Measurements from ENCODE around the gene NPLOC4.

NPLOC4 gene

GRCh38 chr17:81684442-81684911, 47.6 kb upstream of the NPLOC4 start:
- peaks cover 58% of the 10 kb centered on the region for H4K20me1 ChIP-seq (ENCODE audit: insufficient read depth, low read length)
- peaks cover 46% of the 10 kb centered on the region for H3K4me1 ChIP-seq (ENCODE audit: insufficient read depth, low read length)
- peak overlapping the region; percentile 97 for H3K9ac ChIP-seq (ENCODE audit: low read depth, low read length)
- peak overlapping the region; percentile 67 for H2AFZ ChIP-seq (ENCODE audit: low read depth, low read length)
- DNase-seq (no peak), ATAC-seq (ENCODE audit: insufficient read depth, low read depth) (no peak)
- H3K4me2 ChIP-seq (ENCODE audit: insufficient read depth, low read length), result peak overlapping the region; percentile 88
- H3K27ac ChIP-seq (ENCODE audit: low read length), result peak overlapping the region; percentile 79
- H3K36me3 ChIP-seq (ENCODE audit: insufficient read depth, low read length), result peaks cover 67% of the 10 kb centered on the region
- H3K9me3 ChIP-seq (ENCODE audit: insufficient read depth, low read length, severe bottlenecking), result no peaks in the 10 kb centered on the region
- no peak for TF ChIP-seq CTCF (IDR thresholded peaks at IDR 0.05; ENCODE audit: borderline replicate concordance, extremely low read depth, low read length, poor library complexity, severe bottlenecking)
- no peak for TF ChIP-seq EZH2 (IDR thresholded peaks at IDR 0.05; ENCODE audit: borderline replicate concordance, low read depth, low read length, severe bottlenecking)
- H3K27me3 ChIP-seq (ENCODE audit: insufficient read depth, low read length, poor library complexity), result no peaks in the 10 kb centered on the region
- H3K79me2 ChIP-seq (ENCODE audit: insufficient read depth, low read length), result peaks cover 87% of the 10 kb centered on the region
- H3K4me3 ChIP-seq (ENCODE audit: low read depth in 1 of 2, low read length in 2 of 2), result peak overlapping the region; percentile 83 to 95; a peak in 3 of 4 replicates

GRCh38 chr17:81683584-81684441, 46.9 kb upstream of the NPLOC4 start, which contains the start of the genes ARL16 and HGS:
Gene ARL16, minus strand, starts transcription at chr17:81683797. Its CDS starts 44 bp downstream, at chr17:81683753.
Gene HGS, plus strand, starts transcription at chr17:81684011. Its CDS starts 56 bp downstream, at chr17:81684067.
- ATAC-seq (ENCODE audit: insufficient read depth, low read depth) (peak; percentile 96), DNase-seq (peak; percentile 99)
- H3K9ac ChIP-seq (ENCODE audit: low read depth, low read length), result peak within 1 kb of the TSS; percentile 97
- H3K9me3 ChIP-seq (ENCODE audit: insufficient read depth, low read length, severe bottlenecking), result no peaks in the 10 kb centered on the region
- H3K27me3 ChIP-seq (ENCODE audit: insufficient read depth, low read length, poor library complexity), result no peaks in the 10 kb centered on the region
- H3K4me3 ChIP-seq (ENCODE audit: low read depth in 1 of 2, low read length in 2 of 2), result peak within 1 kb of the TSS; percentile 83 to 95
- peak within 1 kb of the TSS; percentile 90 for H2AFZ ChIP-seq (ENCODE audit: low read depth, low read length)
- peak within 1 kb of the TSS; percentile 86 for H3K27ac ChIP-seq (ENCODE audit: low read length)
- peaks cover 51% of the 10 kb centered on the region for H4K20me1 ChIP-seq (ENCODE audit: insufficient read depth, low read length)
- H3K4me2 ChIP-seq (ENCODE audit: insufficient read depth, low read length), result peak within 1 kb of the TSS; percentile 88
- TF ChIP-seq EZH2 (IDR thresholded peaks at IDR 0.05; ENCODE audit: borderline replicate concordance, low read depth, low read length, severe bottlenecking), result no peak
- TF ChIP-seq CTCF (IDR thresholded peaks at IDR 0.05; ENCODE audit: borderline replicate concordance, extremely low read depth, low read length, poor library complexity, severe bottlenecking), result peak; percentile 10
- peaks cover 81% of the 10 kb centered on the region for H3K79me2 ChIP-seq (ENCODE audit: insufficient read depth, low read length)
- peaks cover 60% of the 10 kb centered on the region for H3K36me3 ChIP-seq (ENCODE audit: insufficient read depth, low read length)
- H3K4me1 ChIP-seq (ENCODE audit: insufficient read depth, low read length), result peaks cover 46% of the 10 kb centered on the region

- peaks cover 45% of the 10 kb centered on the region for H4K20me1 ChIP-seq (ENCODE audit: insufficient read depth, low read length)
- ATAC-seq (ENCODE audit: insufficient read depth, low read depth) (peak; percentile 13), DNase-seq (no peak)
- H3K4me1 ChIP-seq (ENCODE audit: insufficient read depth, low read length), result peaks cover 46% of the 10 kb centered on the region
- H3K9ac ChIP-seq (ENCODE audit: low read depth, low read length), result peak overlapping the region; percentile 97
- peak overlapping the region; percentile 79 for H3K4me2 ChIP-seq (ENCODE audit: insufficient read depth, low read length)
- peak overlapping the region; percentile 86 for H3K27ac ChIP-seq (ENCODE audit: low read length)
- peaks cover 54% of the 10 kb centered on the region for H3K36me3 ChIP-seq (ENCODE audit: insufficient read depth, low read length)
- TF ChIP-seq CTCF (IDR thresholded peaks at IDR 0.05; ENCODE audit: borderline replicate concordance, extremely low read depth, low read length, poor library complexity, severe bottlenecking), result no peak
- TF ChIP-seq EZH2 (IDR thresholded peaks at IDR 0.05; ENCODE audit: borderline replicate concordance, low read depth, low read length, severe bottlenecking), result no peak
- peak overlapping the region; percentile 83 to 95 for H3K4me3 ChIP-seq (ENCODE audit: low read depth in 1 of 2, low read length in 2 of 2)
- H3K79me2 ChIP-seq (ENCODE audit: insufficient read depth, low read length), result peaks cover 74% of the 10 kb centered on the region
- H3K27me3 ChIP-seq (ENCODE audit: insufficient read depth, low read length, poor library complexity), result no peaks in the 10 kb centered on the region
- H2AFZ ChIP-seq (ENCODE audit: low read depth, low read length), result peak overlapping the region; percentile 90
- H3K9me3 ChIP-seq (ENCODE audit: insufficient read depth, low read length, severe bottlenecking), result no peaks in the 10 kb centered on the region
Observed at GRCh38 chr17:81683208-81683583, 46.3 kb upstream of the NPLOC4 start.

Data from DND-41 (cell line).